Gastrocnemius medialis (tissue), 4 donors: ENCODE results near the gene DTL. TPM values are rescaled to one million over a fixed set of nuclear protein-coding genes. Genes with fewer than 3 reads are reported as not detected.

Experiments used
- ATAC-seq, 2 donors: fragments of 150-250 bp; one replicate each; pipeline ENCODE4 v1.9.1; 2016
- DNase-seq, 2 donors: peaks; one replicate each; pipeline ENCODE4 v3.0.0-alpha.2; 2019
- H3K27ac ChIP-seq, 4 donors: fragments of 200-600 bp; sonication (generic); 1 replicate in 1 of 4; 2 replicates in 3 of 4; pipeline ENCODE4 v1.5.1; 2016 to 2018; ENCODE audit warnings: mild to moderate bottlenecking in 2 of 4, moderate library complexity in 1 of 4
- H3K27me3 ChIP-seq, 3 donors: fragments of 200-600 bp; sonication (generic) in 2 of 3; 1 replicate in 1 of 3; 2 replicates in 2 of 3; pipeline versions ENCODE4 v1.5.1 to v1.6.0; 2016 to 2019; ENCODE audit warnings: mild to moderate bottlenecking in 1 of 3, moderate library complexity in 1 of 3
- H3K36me3 ChIP-seq, 2 donors: fragments of 200-600 bp; sonication (generic) in 1 of 2; one replicate each; pipeline ENCODE4 v1.5.1; 2017 to 2018
- H3K4me1 ChIP-seq, 2 donors: fragments of 200-600 bp; sonication (generic) in 1 of 2; one replicate each; pipeline ENCODE4 v1.5.1; 2016 to 2017; ENCODE audit warnings: mild to moderate bottlenecking in 2 of 2
- H3K4me3 ChIP-seq, 4 donors: fragments of 200-600 bp; sonication (generic) in 3 of 4; 1 replicate in 1 of 4; 2 replicates in 3 of 4; pipeline ENCODE4 v1.5.1; 2016 to 2019; ENCODE audit warnings: mild to moderate bottlenecking in 2 of 4
- H3K9me3 ChIP-seq, 3 donors: fragments of 200-600 bp; sonication (generic) in 2 of 3; 1 replicate in 1 of 3; 2 replicates in 2 of 3; pipeline ENCODE4 v1.5.1; 2016 to 2019
- POLR2A ChIP-seq, 2 donors: fragments of 450-650 bp; IDR thresholded peaks; one replicate each; pipeline ENCODE4 v1.6.1; 2017; ENCODE audit warnings: antibody characterized with exemption in 2 of 2, mild to moderate bottlenecking in 2 of 2, moderate library complexity in 2 of 2
- in situ Hi-C, 4 donors: fragments of 200-750 bp; cut with MboI; loops; one replicate each; pipeline versions ENCODE4 v1.15.0 to v1.8.0; 2017; ENCODE audit warnings: low sequenced_read_pairs in 4 of 4
- intact Hi-C: fragments of 100-400 bp; cut with DNase I; formaldehyde crosslinking; loops from one replicate; pipeline ENCODE4 v1.15.1; 2023; ENCODE audit warnings: low total_unique reads
- total RNA-seq, 4 donors: library from RNA; depleted of rRNA; stranded (reverse); fragments of >200 nt; gene quantifications; one replicate each; pipeline versions ENCODE4 v1.1.0 to v1.2.3, GENCODE V29; 2016
- TF ChIP-seq, protein P1 (sequence below), 5 experiments: fragments of 450-650 bp in 3 of 5; fragments of 200-600 bp in 2 of 5; sonication (generic) in 2 of 5; IDR thresholded peaks in 4 of 5; conservative IDR thresholded peaks in 1 of 5; 1 replicate in 4 of 5; 2 replicates in 1 of 5; pipeline ENCODE4 v1.5.1; 2016 to 2019; ENCODE audit warnings: antibody characterized with exemption in 5 of 5, mild to moderate bottlenecking in 3 of 5, moderate library complexity in 3 of 5

Gene DTL
- total RNA-seq, 4 donors from 2014 or later, result 0.52 to 1.8 TPM; not detected in 2

DNA sequence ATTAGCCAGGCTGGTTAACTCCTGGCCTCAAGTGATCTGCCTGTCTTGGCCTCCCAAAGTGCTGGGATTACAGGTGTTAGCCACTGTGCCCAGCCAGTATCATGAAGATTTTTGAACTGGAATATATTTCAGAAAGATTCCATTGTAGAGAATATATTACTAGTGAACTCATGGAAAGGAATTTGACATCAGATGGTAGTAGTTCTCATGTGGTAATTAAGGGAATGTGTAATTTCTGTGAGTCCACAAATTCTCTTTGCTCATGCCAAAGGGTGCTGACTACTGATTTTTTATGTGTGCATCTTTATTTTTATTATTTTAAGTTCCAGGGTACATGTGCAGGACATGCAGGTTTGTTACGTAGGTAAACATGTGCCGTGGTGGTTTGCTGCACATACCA, 10.4 kb downstream of the DTL start:
- Histone ChIP-seq H3K27me3 (no peaks in the 10 kb centered on the region), H3K27ac (no peak overlapping the region), H3K36me3 (no peaks in the 10 kb centered on the region), H3K9me3 (no peaks in the 10 kb centered on the region), H3K4me3 (no peak overlapping the region), H3K4me1 (no peaks in the 10 kb centered on the region)
- no peak for TF ChIP-seq POLR2A (IDR thresholded peaks at IDR 0.05)
- TF ChIP-seq, protein P1, sequence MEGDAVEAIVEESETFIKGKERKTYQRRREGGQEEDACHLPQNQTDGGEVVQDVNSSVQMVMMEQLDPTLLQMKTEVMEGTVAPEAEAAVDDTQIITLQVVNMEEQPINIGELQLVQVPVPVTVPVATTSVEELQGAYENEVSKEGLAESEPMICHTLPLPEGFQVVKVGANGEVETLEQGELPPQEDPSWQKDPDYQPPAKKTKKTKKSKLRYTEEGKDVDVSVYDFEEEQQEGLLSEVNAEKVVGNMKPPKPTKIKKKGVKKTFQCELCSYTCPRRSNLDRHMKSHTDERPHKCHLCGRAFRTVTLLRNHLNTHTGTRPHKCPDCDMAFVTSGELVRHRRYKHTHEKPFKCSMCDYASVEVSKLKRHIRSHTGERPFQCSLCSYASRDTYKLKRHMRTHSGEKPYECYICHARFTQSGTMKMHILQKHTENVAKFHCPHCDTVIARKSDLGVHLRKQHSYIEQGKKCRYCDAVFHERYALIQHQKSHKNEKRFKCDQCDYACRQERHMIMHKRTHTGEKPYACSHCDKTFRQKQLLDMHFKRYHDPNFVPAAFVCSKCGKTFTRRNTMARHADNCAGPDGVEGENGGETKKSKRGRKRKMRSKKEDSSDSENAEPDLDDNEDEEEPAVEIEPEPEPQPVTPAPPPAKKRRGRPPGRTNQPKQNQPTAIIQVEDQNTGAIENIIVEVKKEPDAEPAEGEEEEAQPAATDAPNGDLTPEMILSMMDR (IDR thresholded peaks at IDR 0.05 in 4 of 5, conservative IDR thresholded peaks at IDR 0.05 in 1 of 5), result no peak
- ATAC-seq, result no peak
- in situ Hi-C loops, result loop anchor here in 2 of 4 donors (25.0 kb wide), 2 partner anchors 359 to 966 kb away; partner anchors contain the start of genes ANGEL2 (in 1 of the 2) and NEK2 (in 1 of the 2)
- intact Hi-C loops, result no loop called here
- DNase-seq, result no peak

DNA sequence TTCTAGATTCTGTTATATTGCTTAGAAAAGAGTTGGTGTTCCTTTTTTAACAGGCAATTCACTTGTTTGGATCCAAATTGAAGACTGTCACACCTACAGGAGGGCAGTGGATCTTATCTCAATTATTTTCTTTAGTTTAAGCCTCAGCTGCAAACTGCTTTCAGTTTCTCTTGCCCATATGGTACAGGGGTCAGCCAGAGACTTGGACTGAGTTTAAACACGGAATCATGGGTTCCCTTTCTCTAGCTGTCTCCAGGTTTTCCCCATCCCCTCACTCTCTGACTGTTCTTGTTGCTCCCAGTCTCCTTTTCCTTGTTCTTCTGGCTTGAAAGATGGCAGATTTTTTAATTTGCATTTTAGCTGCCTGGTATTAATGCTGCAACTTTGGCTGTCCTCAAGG, 18.4 kb downstream of the DTL start:
- Histone ChIP-seq H3K27me3 (no peaks in the 10 kb centered on the region), H3K4me1 (no peaks in the 10 kb centered on the region), H3K9me3 (no peaks in the 10 kb centered on the region), H3K36me3 (no peaks in the 10 kb centered on the region), H3K27ac (no peak overlapping the region), H3K4me3 (no peak overlapping the region)
- TF ChIP-seq POLR2A (IDR thresholded peaks at IDR 0.05), result no peak
- TF ChIP-seq, protein P1 (IDR thresholded peaks at IDR 0.05 in 4 of 5, conservative IDR thresholded peaks at IDR 0.05 in 1 of 5), result no peak
- intact Hi-C loops, result no loop called here
- DNase-seq (no peak), ATAC-seq (no peak)
- in situ Hi-C loops, result loop anchor here in 1 of 4 donors (25.0 kb wide), 1 partner anchor 308 kb away; no protein-coding TSS in a partner anchor

DNA sequence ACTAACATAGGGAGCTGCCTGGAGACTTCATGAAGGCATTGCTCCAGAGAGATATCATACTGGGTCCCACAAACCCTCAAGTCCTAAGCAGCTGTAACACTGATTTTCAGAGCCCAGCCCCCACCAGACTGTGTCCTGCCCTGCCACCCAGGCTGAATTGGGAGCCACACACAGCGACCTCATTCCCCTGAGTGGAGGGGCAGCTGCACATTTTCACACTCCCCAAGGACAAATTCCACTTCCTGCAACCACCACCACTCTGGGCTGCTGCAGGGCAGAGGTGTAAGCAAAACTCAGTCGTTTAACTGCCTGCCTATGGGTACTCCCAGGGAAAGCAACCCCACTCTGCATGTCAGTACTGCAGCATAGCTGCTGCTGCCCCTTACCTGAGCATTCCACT, 19.8 kb downstream of the DTL start:
- in situ Hi-C loops, result loop anchor here in 1 of 4 donors (25.0 kb wide), 1 partner anchor 307 kb away; no protein-coding TSS in a partner anchor
- no peak for TF ChIP-seq POLR2A (IDR thresholded peaks at IDR 0.05)
- TF ChIP-seq, protein P1 (IDR thresholded peaks at IDR 0.05 in 4 of 5, conservative IDR thresholded peaks at IDR 0.05 in 1 of 5), result no peak
- Histone ChIP-seq H3K27me3 (no peaks in the 10 kb centered on the region), H3K4me3 (no peak overlapping the region), H3K27ac (no peak overlapping the region), H3K9me3 (no peaks in the 10 kb centered on the region), H3K4me1 (no peaks in the 10 kb centered on the region), H3K36me3 (no peaks in the 10 kb centered on the region)
- no peak for DNase-seq
- intact Hi-C loops, result no loop called here
- ATAC-seq, result no peak

DNA sequence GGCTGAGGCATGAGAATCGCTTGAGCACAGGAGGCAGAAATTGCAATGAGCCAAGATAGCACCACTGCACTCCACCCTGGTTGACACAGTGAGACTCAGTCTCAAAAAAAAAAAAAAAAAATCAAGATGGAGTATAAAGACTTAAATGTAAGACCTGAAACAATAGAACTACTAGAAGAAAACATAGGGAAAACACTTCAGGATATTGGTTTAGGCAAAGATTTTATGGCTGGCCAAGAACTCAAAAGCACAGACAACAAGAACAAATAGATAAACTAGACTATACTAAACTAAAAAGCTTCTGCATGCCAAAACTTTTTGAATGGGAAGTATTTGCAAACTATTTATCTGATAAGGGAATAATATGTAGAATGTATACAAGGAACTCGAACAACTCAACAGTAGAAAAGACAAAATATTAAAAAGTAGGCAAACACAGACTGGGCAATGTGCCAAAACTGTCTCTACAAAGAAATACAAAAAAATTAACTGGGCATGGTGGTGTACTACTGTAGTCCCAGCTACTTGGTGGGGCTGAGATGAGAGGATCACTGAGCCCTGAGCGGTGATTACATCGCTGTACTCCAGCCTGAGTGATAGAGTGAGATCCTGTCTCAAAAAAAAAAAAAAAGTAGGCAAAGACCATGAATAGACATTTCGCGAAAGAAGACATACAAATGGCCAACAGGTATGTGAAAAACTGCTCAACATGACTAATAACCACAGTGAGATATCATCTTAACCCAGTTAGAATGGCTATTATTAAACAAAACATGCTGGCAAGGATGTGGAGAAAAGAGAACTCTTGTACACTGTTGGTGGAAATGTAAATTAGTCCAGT, 25.3 kb downstream of the DTL start:
- intact Hi-C loops, result no loop called here

More for the DNA sequence above, 25.3 kb downstream of the DTL start:
- no peaks in the 10 kb centered on the region for H3K4me1 ChIP-seq
- in situ Hi-C loops, result loop anchor here (5.0 to 25.0 kb wide), 4 partner anchors 301 to 396 kb away; no protein-coding TSS in a partner anchor
- no peaks in the 10 kb centered on the region for H3K27me3 ChIP-seq
- H3K27ac ChIP-seq, result no peak overlapping the region
- TF ChIP-seq POLR2A (IDR thresholded peaks at IDR 0.05), result no peak
- TF ChIP-seq, protein P1 (IDR thresholded peaks at IDR 0.05 in 4 of 5, conservative IDR thresholded peaks at IDR 0.05 in 1 of 5), result no peak
- ATAC-seq (no peak), DNase-seq (no peak)
- no peaks in the 10 kb centered on the region for H3K9me3 ChIP-seq
- no peak overlapping the region for H3K4me3 ChIP-seq
- H3K36me3 ChIP-seq, result no peaks in the 10 kb centered on the region
